H1 (cell line): Measurements from ENCODE around the gene TRIM58. TPM values are rescaled to one million over a fixed set of nuclear protein-coding genes. Genes with fewer than 3 reads are reported as not detected.

ENCODE experiments used
- CTCF ChIA-PET: fragments of 300-600 bp; sonication (Branson Sonifier 250); formaldehyde crosslinking; loops from one replicate; lab custom pipeline; 2021; ENCODE audit not compliant: partially characterized antibody; lab: Charles Lee
- POLR2A ChIA-PET: fragments of 300-600 bp; sonication (Branson Sonifier 250); formaldehyde crosslinking; loops from one replicate; lab custom pipeline; 2021; ENCODE audit warnings: inconsistent platforms; ENCODE audit not compliant: partially characterized antibody; lab: Charles Lee
- DNase-seq, 2 experiments: peaks; one replicate each; pipeline versions ENCODE4 v3.0.0 to v3.0.0-alpha.2; 2010 to 2022; ENCODE audit warnings: low spot score in 2 of 2, low read depth in 1 of 2, mixed read lengths in 1 of 2
- FAIRE-seq: peaks from 2 replicates; lab custom pipeline; 2011; peaks lifted over from hg19 to GRCh38; lab: Jason Lieb, UNC
- H2AFZ ChIP-seq: 2 replicates; pipeline ENCODE4 v1.8.1; 2012; ENCODE audit warnings: low read length, inconsistent platforms
- H2AK5ac ChIP-seq: 2 replicates; pipeline ENCODE4 v1.6.1; 2013; ENCODE audit warnings: low read depth, low read length
- H2BK120ac ChIP-seq: replicated peaks from 2 replicates; pipeline ENCODE3; 2013; ENCODE audit warnings: low read depth, low read length, inconsistent platforms
- H2BK12ac ChIP-seq: 2 replicates; pipeline ENCODE4 v1.6.1; 2013; ENCODE audit warnings: low read depth, low read length
- H2BK15ac ChIP-seq: 2 replicates; pipeline ENCODE4 v1.6.1; 2013; ENCODE audit warnings: low read length
- H2BK20ac ChIP-seq: 2 replicates; pipeline ENCODE4 v1.6.1; 2013; ENCODE audit warnings: low read length
- H2BK5ac ChIP-seq: 2 replicates; pipeline ENCODE4 v1.6.1; 2013; ENCODE audit warnings: low read depth, low read length
- H3K14ac ChIP-seq: 2 replicates; pipeline ENCODE4 v1.6.1; 2013; ENCODE audit warnings: inconsistent platforms; ENCODE audit not compliant: insufficient read length
- H3K18ac ChIP-seq: 2 replicates; pipeline ENCODE4 v1.6.1; 2013; ENCODE audit warnings: low read length; ENCODE audit errors: extremely low read depth
- H3K23ac ChIP-seq: 2 replicates; pipeline ENCODE4 v1.6.1; 2013; ENCODE audit warnings: inconsistent platforms; ENCODE audit not compliant: insufficient read length
- H3K23me2 ChIP-seq: 2 replicates; pipeline ENCODE4 v1.6.1; 2013; ENCODE audit warnings: low read depth, low read length
- H3K27ac ChIP-seq: 2 replicates; pipeline ENCODE4 v1.6.1; 2011; ENCODE audit warnings: low read depth, low read length, inconsistent platforms
- H3K27me3 ChIP-seq, 4 experiments: replicated peaks in 1 of 4; 1 replicate in 1 of 4; 2 replicates in 3 of 4; pipeline versions ENCODE4 v1.6.1 to v1.8.1; 2011 to 2013; ENCODE audit warnings: low read length in 3 of 4, mild to moderate bottlenecking in 3 of 4, inconsistent platforms in 2 of 4, mixed read lengths in 2 of 4, moderate library complexity in 1 of 4; ENCODE audit not compliant: control insufficient read depth in 3 of 4, insufficient read depth in 3 of 4; ENCODE audit errors: extremely low read depth in 1 of 4
- H3K36me3 ChIP-seq, 4 experiments: 2 replicates each; pipeline versions ENCODE4 v1.6.1 to v1.8.1; 2011 to 2013; ENCODE audit warnings: mild to moderate bottlenecking in 4 of 4, low read length in 3 of 4, moderate library complexity in 2 of 4, control low read depth in 1 of 4, inconsistent platforms in 1 of 4; ENCODE audit not compliant: insufficient read depth in 4 of 4, control insufficient read depth in 2 of 4
- H3K4ac ChIP-seq: replicated peaks from 2 replicates; pipeline ENCODE3; 2013; ENCODE audit warnings: low read length, low read depth, mixed read lengths, inconsistent platforms; ENCODE audit not compliant: insufficient read length
- H3K4me1 ChIP-seq, 4 experiments: replicated peaks in 1 of 4; 1 replicate in 1 of 4; 2 replicates in 3 of 4; pipeline versions ENCODE4 v1.6.1 to v1.8.1; 2011 to 2013; ENCODE audit warnings: low read length in 3 of 4, inconsistent platforms in 2 of 4, mixed read lengths in 1 of 4; ENCODE audit not compliant: insufficient read depth in 4 of 4, control insufficient read depth in 3 of 4
- H3K4me2 ChIP-seq, 2 experiments: 2 replicates each; pipeline versions ENCODE4 v1.6.1 to v1.8.1; 2011 to 2013; ENCODE audit warnings: low read depth in 2 of 2, low read length in 2 of 2, control low read depth in 1 of 2, inconsistent platforms in 1 of 2, mild to moderate bottlenecking in 1 of 2; ENCODE audit not compliant: insufficient read depth in 1 of 2
- H3K4me3 ChIP-seq, 4 experiments: fragments of 200-600, 300-600 bp in 1 of 4; sonication (generic), shearing (Covaris generic), sonication (Bioruptor Twin) in 1 of 4; 2 replicates each; pipeline versions ENCODE4 v1.5.1 to v1.8.1; 2011 to 2016; ENCODE audit warnings: low read length in 4 of 4, low read depth in 3 of 4, control low read depth in 2 of 4, inconsistent platforms in 2 of 4, mild to moderate bottlenecking in 2 of 4, mixed read lengths in 1 of 4, moderate library complexity in 1 of 4; ENCODE audit not compliant: insufficient read depth in 2 of 4; ENCODE audit errors: extremely low read depth in 1 of 4
- H3K56ac ChIP-seq: replicated peaks from 2 replicates; pipeline ENCODE3; 2013; ENCODE audit warnings: low read depth, mild to moderate bottlenecking, mixed read lengths, low read length, inconsistent platforms; ENCODE audit not compliant: insufficient read length
- H3K79me1 ChIP-seq: 2 replicates; pipeline ENCODE4 v1.6.1; 2013; ENCODE audit warnings: low read depth, low read length, control low read depth
- H3K79me2 ChIP-seq, 2 experiments: 2 replicates each; pipeline versions ENCODE4 v1.6.1 to v1.8.1; 2012 to 2013; ENCODE audit warnings: low read length in 2 of 2, mild to moderate bottlenecking in 2 of 2, inconsistent platforms in 1 of 2; ENCODE audit not compliant: insufficient read depth in 2 of 2, control insufficient read depth in 1 of 2
- H3K9ac ChIP-seq, 4 experiments: replicated peaks in 1 of 4; 1 replicate in 1 of 4; 2 replicates in 3 of 4; pipeline versions ENCODE4 v1.6.1 to v1.8.1; 2011 to 2013; ENCODE audit warnings: low read depth in 3 of 4, low read length in 3 of 4, control low read depth in 2 of 4, mild to moderate bottlenecking in 2 of 4, moderate library complexity in 2 of 4, inconsistent platforms in 1 of 4; ENCODE audit errors: extremely low read depth in 1 of 4
- H3K9me3 ChIP-seq, 2 experiments: 2 replicates each; pipeline versions ENCODE4 v1.6.1 to v1.8.1; 2012 to 2013; ENCODE audit warnings: mild to moderate bottlenecking in 2 of 2, moderate library complexity in 2 of 2, control low read depth in 1 of 2, inconsistent platforms in 1 of 2, low read depth in 1 of 2, low read length in 1 of 2, mixed read lengths in 1 of 2; ENCODE audit not compliant: insufficient read depth in 2 of 2
- H4K20me1 ChIP-seq, 2 experiments: replicated peaks in 1 of 2; 2 replicates each; pipeline versions ENCODE3 to v1.8.1; 2011 to 2013; ENCODE audit warnings: inconsistent platforms in 2 of 2, low read length in 2 of 2, mild to moderate bottlenecking in 1 of 2; ENCODE audit not compliant: insufficient read depth in 2 of 2, control insufficient read depth in 1 of 2
- H4K5ac ChIP-seq: 2 replicates; pipeline ENCODE4 v1.6.1; 2013; ENCODE audit warnings: low read length, low read depth, mixed read lengths, inconsistent platforms; ENCODE audit not compliant: insufficient read length
- H4K8ac ChIP-seq: 2 replicates; pipeline ENCODE4 v1.8.0; 2013; ENCODE audit warnings: mild to moderate bottlenecking, moderate library complexity, low read length, inconsistent platforms; ENCODE audit not compliant: insufficient read depth; ENCODE audit errors: extremely low read depth
- H4K91ac ChIP-seq: replicated peaks from 2 replicates; pipeline ENCODE3; 2013; ENCODE audit warnings: low read length, mixed read lengths, inconsistent platforms; ENCODE audit not compliant: insufficient read length
- BACH1 ChIP-seq: IDR thresholded peaks from 2 replicates; pipeline ENCODE4 v1.6.1; 2012; ENCODE audit warnings: low read length, improper control_type of control experiment
- BCL11A ChIP-seq, 2 experiments: IDR thresholded peaks; one replicate each; pipeline ENCODE4 v1.6.1; 2011; ENCODE audit warnings: low read depth in 2 of 2, low read length in 2 of 2, mild to moderate bottlenecking in 2 of 2
- CREB1 ChIP-seq: IDR thresholded peaks from 2 replicates; pipeline ENCODE4 v1.6.1; 2012; ENCODE audit warnings: inconsistent platforms
- EP300 ChIP-seq, 2 experiments: IDR thresholded peaks; 1 replicate in 1 of 2; 2 replicates in 1 of 2; pipeline ENCODE4 v1.6.1; 2011 to 2012; ENCODE audit warnings: low read depth in 2 of 2, low read length in 2 of 2, mild to moderate bottlenecking in 2 of 2, borderline replicate concordance in 1 of 2, inconsistent platforms in 1 of 2, moderate library complexity in 1 of 2
- HDAC2 ChIP-seq, 2 experiments: fragments of 300-600 bp in 1 of 2; sonication (generic) in 1 of 2; IDR thresholded peaks; 2 replicates each; pipeline ENCODE4 v1.6.1; 2011 to 2012; ENCODE audit warnings: low read depth in 2 of 2, low read length in 2 of 2, mild to moderate bottlenecking in 2 of 2, moderate library complexity in 2 of 2, borderline replicate concordance in 1 of 2, inconsistent platforms in 1 of 2
- KDM4A ChIP-seq: IDR thresholded peaks from one replicate; pipeline ENCODE4 v1.7.1; 2012; ENCODE audit warnings: low read depth, mild to moderate bottlenecking, moderate library complexity, low read length, inconsistent platforms; ENCODE audit not compliant: severe bottlenecking
- PHF8 ChIP-seq: fragments of 200-600 bp; sonication (generic); conservative IDR thresholded peaks from 2 replicates; pipeline ENCODE4 v1.7.1; 2012; ENCODE audit warnings: low read depth, mild to moderate bottlenecking, inconsistent platforms, low read length, moderate library complexity
- POU5F1 ChIP-seq: IDR thresholded peaks from 2 replicates; pipeline ENCODE4 v1.6.1; 2011; ENCODE audit warnings: low read depth, mild to moderate bottlenecking, low read length, moderate library complexity
- RFX5 ChIP-seq: IDR thresholded peaks from 2 replicates; pipeline ENCODE4 v1.6.1; 2011; ENCODE audit warnings: low read depth, low read length, improper control_type of control experiment, borderline replicate concordance
- SIX5 ChIP-seq: IDR thresholded peaks from 2 replicates; pipeline ENCODE4 v1.6.1; 2011; ENCODE audit warnings: mild to moderate bottlenecking, low read depth, low read length
- SP2 ChIP-seq: IDR thresholded peaks from 2 replicates; pipeline ENCODE4 v1.6.1; 2012; ENCODE audit warnings: mild to moderate bottlenecking, low read length, inconsistent platforms
- SP4 ChIP-seq: IDR thresholded peaks from 2 replicates; pipeline ENCODE4 v1.6.1; 2012; ENCODE audit warnings: low read length, inconsistent platforms
- TAF1 ChIP-seq: IDR thresholded peaks from 2 replicates; pipeline ENCODE4 v1.6.1; 2011; ENCODE audit warnings: mild to moderate bottlenecking, low read depth, low read length
- TAF7 ChIP-seq: optimal IDR thresholded peaks from 2 replicates; pipeline ENCODE3; 2011; ENCODE audit warnings: low read depth, mild to moderate bottlenecking, inconsistent platforms, low read length, moderate library complexity, borderline replicate concordance
- WGBS, 2 experiments: shearing (Covaris generic) in 1 of 2; methylation state at CpG; one replicate each; pipeline versions ENCODE4 v1.1.6 to v1.1.7; 2013 to 2015; ENCODE audit warnings: low lambda C conversion rate in 2 of 2, mixed read lengths in 2 of 2, inconsistent platforms in 1 of 2, low coverage in 1 of 2, missing lambda C conversion rate in 1 of 2; ENCODE audit not compliant: insufficient replicate concordance in 2 of 2, insufficient coverage in 1 of 2, insufficient read length in 1 of 2; ENCODE audit errors: extremely low coverage in 1 of 2, missing lambda C conversion rate in 1 of 2; 5-methylcytosine and 5-hydroxymethylcytosine counted together
- polyA plus RNA-seq, 7 experiments: library from polyadenylated mRNA; depleted of rRNA in 3 of 7; stranded (reverse) in 5 of 7; unstranded in 2 of 7; fragments of >200 nt in 5 of 7; fragments of 200-250 nt in 2 of 7; gene quantifications; 1 replicate in 5 of 7; 2 replicates in 1 of 7; 4 replicates in 1 of 7; pipeline versions ENCODE4 v1.2.1 to v1.2.3, GENCODE V29; 2011 to 2013; ENCODE audit warnings: missing spikeins in 2 of 7, mixed read lengths in 2 of 7
- total RNA-seq: library from RNA; stranded (reverse); fragmentation: NEBNext Ultra II Directional; extraction: Animal tissue kit (Norgen Biotek cat#: 25700); gene quantifications from 2 replicates; pipeline ENCODE4 v1.2.1, GENCODE V29; 2021

The TRIM58 gene
- total and polyA plus RNA-seq, 2 of the 8 experiments (the other 6 are each of a cell fraction or from before 2014, with no cell fraction given), result 2.8 TPM; not detected in 1

- Histone ChIP-seq H3K79me2 (no peaks in the 10 kb centered on the region), H3K27ac (no peak overlapping the region), H4K8ac (no peak overlapping the region), H3K79me1 (no peaks in the 10 kb centered on the region), H2BK20ac (no peak overlapping the region), H2BK12ac (no peak overlapping the region), H4K20me1 (no peaks in the 10 kb centered on the region), H3K56ac (no peak overlapping the region), H3K9me3 (peaks cover 52 to 53% of the 10 kb centered on the region in 2 experiments), H3K36me3 (no peaks in the 10 kb centered on the region), H4K5ac (no peak overlapping the region), H2BK15ac (no peak overlapping the region), H3K4ac (no peak overlapping the region), H2AK5ac (no peak overlapping the region), H3K23me2 (no peaks in the 10 kb centered on the region), H2AFZ (no peak overlapping the region), H3K9ac (no peak overlapping the region), H2BK5ac (no peak overlapping the region), H2BK120ac (no peak overlapping the region), H3K4me1 (no peaks in the 10 kb centered on the region), H4K91ac (no peak overlapping the region), H3K14ac (no peak overlapping the region), H3K18ac (no peak overlapping the region), H3K4me2 (no peak overlapping the region), H3K27me3 (no peaks in the 10 kb centered on the region), H3K4me3 (no peak overlapping the region), H3K23ac (no peak overlapping the region)
- 54% methylated on average over 4 of the region's 4 CpGs; no CpG with 5 or more reads in 1 of the 2 experiments for WGBS, 2 experiments
- POLR2A ChIA-PET, result no interaction called here
- CTCF ChIA-PET, result interaction anchor here (1.0 kb wide), 1 partner anchor 21 kb away, joined by 3 read pairs; no protein-coding TSS in a partner anchor
- no peak for DNase-seq
- no peak for FAIRE-seq
- TF ChIP-seq TAF1 (no peak), BACH1 (no peak), SP2 (no peak), BCL11A (IDR thresholded peaks at IDR 0.05; ENCODE audit: low read depth in 2 of 2, low read length in 2 of 2) (no peak), PHF8 (no peak), RFX5 (no peak), TAF7 (no peak), CREB1 (no peak), SIX5 (no peak), KDM4A (no peak), SP4 (no peak), HDAC2 (IDR thresholded peaks at IDR 0.05; ENCODE audit: borderline replicate concordance in 1 of 2, low read depth in 2 of 2, low read length in 2 of 2) (no peak), POU5F1 (no peak), EP300 (IDR thresholded peaks at IDR 0.05; ENCODE audit: borderline replicate concordance in 1 of 2, low read depth in 2 of 2, low read length in 2 of 2) (no peak)
Measured at GRCh38 chr1:247914941-247915662, 58.1 kb downstream of the TRIM58 start.
